ENCODE data around the gene MUTYH.

DNA sequence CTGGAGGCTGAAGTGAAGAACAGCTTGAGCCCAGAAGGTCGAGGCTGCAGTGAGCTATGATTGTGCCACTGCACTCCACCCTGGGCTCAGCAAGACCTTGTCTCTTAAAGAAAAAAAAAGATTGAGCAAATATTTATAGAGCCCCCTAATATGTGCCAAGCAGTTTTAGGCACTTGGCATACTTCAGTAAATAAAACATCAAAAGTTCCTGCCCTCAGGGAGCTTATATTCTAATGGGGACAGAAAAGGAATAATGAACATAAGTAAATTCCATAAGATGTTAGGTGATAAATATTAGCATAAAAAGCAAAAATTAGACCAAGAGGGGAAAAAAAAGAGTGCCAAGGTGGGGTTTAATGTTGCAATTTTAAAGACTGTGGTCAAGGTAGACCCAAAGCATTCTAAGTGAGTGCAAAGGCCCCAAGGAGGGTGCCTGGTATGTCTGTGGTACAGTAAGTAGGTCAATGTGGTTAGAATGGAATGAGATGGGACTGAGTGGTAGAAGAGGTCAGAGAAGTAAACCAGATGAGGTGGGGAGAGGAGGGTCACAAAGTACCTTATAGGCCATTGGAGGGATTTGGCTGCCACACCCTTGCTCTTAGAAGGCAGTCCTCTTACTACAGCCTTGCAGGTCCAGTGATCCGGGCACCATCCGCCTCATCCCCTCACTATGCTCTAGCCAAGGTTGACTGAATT, 2.5 kb downstream of the MUTYH start:
- TF ChIP-seq POLR2A (IDR thresholded peaks at IDR 0.05) = no peak
- TF ChIP-seq, protein P1, sequence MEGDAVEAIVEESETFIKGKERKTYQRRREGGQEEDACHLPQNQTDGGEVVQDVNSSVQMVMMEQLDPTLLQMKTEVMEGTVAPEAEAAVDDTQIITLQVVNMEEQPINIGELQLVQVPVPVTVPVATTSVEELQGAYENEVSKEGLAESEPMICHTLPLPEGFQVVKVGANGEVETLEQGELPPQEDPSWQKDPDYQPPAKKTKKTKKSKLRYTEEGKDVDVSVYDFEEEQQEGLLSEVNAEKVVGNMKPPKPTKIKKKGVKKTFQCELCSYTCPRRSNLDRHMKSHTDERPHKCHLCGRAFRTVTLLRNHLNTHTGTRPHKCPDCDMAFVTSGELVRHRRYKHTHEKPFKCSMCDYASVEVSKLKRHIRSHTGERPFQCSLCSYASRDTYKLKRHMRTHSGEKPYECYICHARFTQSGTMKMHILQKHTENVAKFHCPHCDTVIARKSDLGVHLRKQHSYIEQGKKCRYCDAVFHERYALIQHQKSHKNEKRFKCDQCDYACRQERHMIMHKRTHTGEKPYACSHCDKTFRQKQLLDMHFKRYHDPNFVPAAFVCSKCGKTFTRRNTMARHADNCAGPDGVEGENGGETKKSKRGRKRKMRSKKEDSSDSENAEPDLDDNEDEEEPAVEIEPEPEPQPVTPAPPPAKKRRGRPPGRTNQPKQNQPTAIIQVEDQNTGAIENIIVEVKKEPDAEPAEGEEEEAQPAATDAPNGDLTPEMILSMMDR (IDR thresholded peaks at IDR 0.05) = no peak
